A549 (cell line): ENCODE results near the gene ALG11. TPM values are rescaled to one million over a fixed set of nuclear protein-coding genes. Genes with fewer than 3 reads are reported as not detected.

Experiments
- ATAC-seq, 2 experiments: fragments of 200-7000 bp in 1 of 2; fragments of >200 bp in 1 of 2; cut with Nextera tagmentation in 1 of 2; cut with Tn5 transposase in 1 of 2; 3 replicates each; pipeline versions ENCODE4 v1.8.0 to v1.9.1; 2018 to 2020; ENCODE audit warnings: mild to moderate bottlenecking in 1 of 2, moderate library complexity in 1 of 2
- CTCF ChIA-PET: fragments of 300-600 bp; sonication (Branson Sonifier 250); formaldehyde crosslinking; extraction: SDS; loops from one replicate; lab custom pipeline; 2021; ENCODE audit warnings: antibody characterized with exemption, inconsistent platforms; lab: Yijun Ruan, JAX
- POLR2A ChIA-PET: fragments of 350-600 bp; formaldehyde crosslinking; extraction: SDS; loops from one replicate; lab custom pipeline; 2021; ENCODE audit warnings: antibody characterized with exemption, inconsistent platforms; lab: Yijun Ruan, JAX
- DNase-seq, 2 experiments: peaks; one replicate each; pipeline versions ENCODE4 v3.0.0 to v3.0.0-alpha.2; 2011 to 2016; ENCODE audit warnings: low read depth in 1 of 2, low spot score in 1 of 2
- FAIRE-seq: peaks from 2 replicates; lab custom pipeline; 2011; peaks lifted over from hg19 to GRCh38; lab: Jason Lieb, UNC
- H3K27ac ChIP-seq, 2 experiments: fragments of >200 bp; sonication (Bioruptor Twin); formaldehyde crosslinking; 3 replicates each; pipeline ENCODE4 v1.5.1; 2016 to 2017
- H3K4me1 ChIP-seq: fragments of >200 bp; sonication (Bioruptor Twin); formaldehyde crosslinking; 3 replicates; pipeline ENCODE4 v1.6.1; 2016
- H3K4me2 ChIP-seq: fragments of >200 bp; sonication (Bioruptor Twin); formaldehyde crosslinking; 3 replicates; pipeline ENCODE4 v1.6.1; 2016
- H3K4me3 ChIP-seq: fragments of >200 bp; sonication (Bioruptor Twin); formaldehyde crosslinking; 3 replicates; pipeline ENCODE4 v1.5.1; 2016
- H3K9me3 ChIP-seq: fragments of >200 bp; sonication (Bioruptor Twin); formaldehyde crosslinking; 3 replicates; pipeline ENCODE4 v1.6.1; 2016
- CBX2 ChIP-seq: fragments of 200-600 bp; sonication (generic); IDR thresholded peaks from 2 replicates; pipeline ENCODE4 v1.6.1; 2016; ENCODE audit warnings: low read depth, mild to moderate bottlenecking, borderline replicate concordance
- CBX8 ChIP-seq: fragments of 200-600 bp; sonication (generic); IDR thresholded peaks from 2 replicates; pipeline ENCODE4 v1.6.1; 2016
- CHD2 ChIP-seq: fragments of 150-350 bp; IDR thresholded peaks from 2 replicates; pipeline ENCODE4 v1.6.1; 2014; ENCODE audit warnings: low read length; ENCODE audit not compliant: partially characterized antibody
- CHD4 ChIP-seq: fragments of 200-600 bp; sonication (generic); IDR thresholded peaks from 2 replicates; pipeline ENCODE4 v1.6.1; 2016; ENCODE audit warnings: antibody characterized with exemption, mild to moderate bottlenecking, borderline replicate concordance
- EHMT2 ChIP-seq: fragments of 200-600 bp; sonication (generic); IDR thresholded peaks from 2 replicates; pipeline ENCODE4 v1.6.1; 2016; ENCODE audit warnings: antibody characterized with exemption, low read depth, mild to moderate bottlenecking, moderate library complexity
- ELK1 ChIP-seq: fragments of 150-350 bp; IDR thresholded peaks from 2 replicates; pipeline ENCODE4 v1.6.1; 2014; ENCODE audit warnings: low read depth, mild to moderate bottlenecking, low read length
- FOSL2 ChIP-seq, 2 experiments: fragments of 450-650 bp in 1 of 2; fragments of >200 bp in 1 of 2; sonication (Bioruptor Twin) in 1 of 2; formaldehyde crosslinking; IDR thresholded peaks; 2 replicates each; pipeline versions ENCODE4 v1.5.0 to v1.6.1; 2016 to 2020; ENCODE audit warnings: mild to moderate bottlenecking in 1 of 2, moderate library complexity in 1 of 2
- HES2 ChIP-seq: fragments of >200 bp; sonication (Bioruptor Twin); formaldehyde crosslinking; IDR thresholded peaks from 2 replicates; pipeline ENCODE4 v1.6.1; 2016
- HEYL ChIP-seq: fragments of 250-450 bp; sonication (Bioruptor Pico); IDR thresholded peaks from 2 replicates; pipeline ENCODE4 v1.8.0; 2021; ENCODE audit warnings: mild to moderate bottlenecking, moderate library complexity
- HMGXB4 ChIP-seq: fragments of 250-450 bp; sonication (Bioruptor Pico); IDR thresholded peaks from 2 replicates; pipeline ENCODE4 v1.5.0; 2021; ENCODE audit warnings: mild to moderate bottlenecking, moderate library complexity, borderline replicate concordance
- HOXB13 ChIP-seq: fragments of 250-450 bp; sonication (Bioruptor Pico); IDR thresholded peaks from 2 replicates; pipeline ENCODE4 v1.5.0; 2020; ENCODE audit warnings: low read depth, mild to moderate bottlenecking, moderate library complexity
- HOXB5 ChIP-seq: fragments of 250-450 bp; sonication (Bioruptor Pico); IDR thresholded peaks from 2 replicates; pipeline ENCODE4 v1.5.0; 2020; ENCODE audit warnings: mild to moderate bottlenecking, moderate library complexity
- JUN ChIP-seq, 2 experiments: fragments of >200 bp; sonication (Bioruptor Twin); formaldehyde crosslinking; IDR thresholded peaks; 2 replicates in 1 of 2; 3 replicates in 1 of 2; pipeline ENCODE4 v1.6.1; 2016 to 2017
- KDM1A ChIP-seq: fragments of 200-600 bp; sonication (generic); IDR thresholded peaks from 2 replicates; pipeline ENCODE4 v1.6.1; 2016; ENCODE audit warnings: low read depth, mild to moderate bottlenecking
- KDM5A ChIP-seq: fragments of 200-600 bp; sonication (generic); IDR thresholded peaks from 2 replicates; pipeline ENCODE4 v1.6.1; 2016; ENCODE audit warnings: antibody characterized with exemption, mild to moderate bottlenecking
- MAFK ChIP-seq: fragments of 450-650 bp; IDR thresholded peaks from 2 replicates; pipeline ENCODE4 v1.6.1; 2014; ENCODE audit not compliant: partially characterized antibody
- MAZ ChIP-seq: fragments of 150-350 bp; IDR thresholded peaks from 2 replicates; pipeline ENCODE4 v1.6.1; 2014; ENCODE audit warnings: antibody characterized with exemption, low read depth, low read length, borderline replicate concordance
- MYC ChIP-seq: IDR thresholded peaks from 2 replicates; pipeline ENCODE4 v1.6.1; 2012; ENCODE audit warnings: mild to moderate bottlenecking, inconsistent platforms, low read length, improper control_type of control experiment, borderline replicate concordance
- NFE2L2 ChIP-seq: fragments of 150-350 bp; conservative IDR thresholded peaks from 2 replicates; pipeline ENCODE4 v1.6.1; 2014; ENCODE audit warnings: low read length
- PBX3 ChIP-seq: IDR thresholded peaks from 2 replicates; pipeline ENCODE4 v1.6.1; 2012
- POLR2A ChIP-seq: IDR thresholded peaks from 2 replicates; pipeline ENCODE4 v1.6.1; 2012; ENCODE audit warnings: mild to moderate bottlenecking, low read length
- POLR2AphosphoS2 ChIP-seq: conservative IDR thresholded peaks from 2 replicates; pipeline ENCODE4 v1.6.1; 2012; ENCODE audit warnings: low read length, improper control_type of control experiment, inconsistent platforms
- RARB ChIP-seq: fragments of 250-450 bp; sonication (Bioruptor Pico); IDR thresholded peaks from 2 replicates; pipeline ENCODE4 v1.8.0; 2021; ENCODE audit warnings: mild to moderate bottlenecking, moderate library complexity
- RFX5 ChIP-seq: fragments of 450-650 bp; IDR thresholded peaks from 2 replicates; pipeline ENCODE4 v1.7.1; 2014; ENCODE audit warnings: antibody characterized with exemption, mild to moderate bottlenecking, moderate library complexity
- SREBF2 ChIP-seq: fragments of 450-650 bp; IDR thresholded peaks from 2 replicates; pipeline ENCODE4 v1.6.1; 2014; ENCODE audit warnings: mild to moderate bottlenecking, moderate library complexity
- TFCP2L1 ChIP-seq: fragments of 250-450 bp; sonication (Bioruptor Pico); IDR thresholded peaks from 2 replicates; pipeline ENCODE4 v1.5.0; 2021; ENCODE audit warnings: mild to moderate bottlenecking
- TP53 ChIP-seq: fragments of 250-450 bp; sonication (Bioruptor Pico); IDR thresholded peaks from 2 replicates; pipeline ENCODE4 v1.5.0; 2021; ENCODE audit warnings: mild to moderate bottlenecking, moderate library complexity
- USF2 ChIP-seq: fragments of 450-650 bp; IDR thresholded peaks from 2 replicates; pipeline ENCODE4 v1.6.1; 2014; ENCODE audit warnings: antibody characterized with exemption
- ZC3H11A ChIP-seq: fragments of 450-650 bp; IDR thresholded peaks from 2 replicates; pipeline ENCODE4 v1.6.1; 2014; ENCODE audit warnings: antibody characterized with exemption, mild to moderate bottlenecking
- ZNF302 ChIP-seq: fragments of 250-450 bp; sonication (Bioruptor Pico); IDR thresholded peaks from 2 replicates; pipeline ENCODE4 v1.9.0; 2021; ENCODE audit warnings: inconsistent platforms, mild to moderate bottlenecking, moderate library complexity
- ZSCAN20 ChIP-seq: fragments of 250-450 bp; sonication (Bioruptor Pico); IDR thresholded peaks from 2 replicates; pipeline ENCODE4 v1.8.0; 2022; ENCODE audit warnings: mild to moderate bottlenecking, moderate library complexity
- WGBS: methylation state at CpG from one replicate; pipeline ENCODE4 v1.1.6; 2017; ENCODE audit errors: missing lambda C conversion rate; 5-methylcytosine and 5-hydroxymethylcytosine counted together
- polyA plus RNA-seq, 4 experiments: library from polyadenylated mRNA; depleted of rRNA in 3 of 4; stranded (reverse); fragments of >200 nt; fragmentation: RNase III in 1 of 4; extraction: RNeasy Plus Mini Kit Qiagen cat#74134 plus additional on column Dnase treatment in 1 of 4; gene quantifications; 2 replicates in 3 of 4; 3 replicates in 1 of 4; pipeline ENCODE4 v1.2.3, GENCODE V29; 2011 to 2017

Gene ALG11
- polyA plus RNA-seq, 2 of the 4 experiments (the other 2 are of a cell fraction): 17.2 to 17.4 TPM

- DNase-seq (no peak), FAIRE-seq (no peak)
- no peak overlapping the region for H3K4me3 ChIP-seq
- CTCF ChIA-PET: no interaction called here
- 10% methylated on average over 3 of the region's 3 CpGs for WGBS
- H3K4me1 ChIP-seq: no peaks in the 10 kb centered on the region
- H3K27ac ChIP-seq: no peak overlapping the region
- TF ChIP-seq EHMT2 (no peak), HOXB13 (CRISPR knock-in tag) (no peak), TP53 (no peak), USF2 (no peak), NFE2L2 (no peak), ZNF302 (CRISPR knock-in tag) (no peak), MAZ (no peak), RARB (CRISPR knock-in tag) (no peak), HOXB5 (no peak), POLR2AphosphoS2 (no peak), KDM1A (no peak)
- TF ChIP-seq, all 56 proteins: peak for 0
- Histone ChIP-seq H3K4me2 (no peak overlapping the region), H3K9me3 (no peaks in the 10 kb centered on the region)
- ATAC-seq: no peak
- POLR2A ChIA-PET: no interaction called here
Observed at GRCh38 chr13:52047463-52047862, 35.3 kb downstream of the ALG11 start.

GRCh38 chr13:52048516-52048915 lies 36.3 kb downstream of the ALG11 start:
- H3K9me3 ChIP-seq: no peaks in the 10 kb centered on the region
- H3K27ac ChIP-seq: no peak overlapping the region
- ChIA-PET POLR2A (no interaction called here), CTCF (no interaction called here)
- 5% methylated on average over 2 of the region's 2 CpGs for WGBS
- H3K4me3 ChIP-seq: no peak overlapping the region
- FAIRE-seq (no peak), DNase-seq (no peak), ATAC-seq (no peak)
- TF ChIP-seq CBX2 (no peak), CHD4 (no peak), KDM5A (no peak), RARB (CRISPR knock-in tag) (no peak), MAFK (no peak), POLR2A (no peak), TFCP2L1 (CRISPR knock-in tag) (no peak), TP53 (no peak), PBX3 (no peak), ZSCAN20 (CRISPR knock-in tag) (no peak), SREBF2 (no peak), HES2 (no peak), HMGXB4 (CRISPR knock-in tag) (no peak), ZC3H11A (no peak)
- H3K4me2 ChIP-seq: no peak overlapping the region
- H3K4me1 ChIP-seq: no peaks in the 10 kb centered on the region

GRCh38 chr13:52051400-52051799 lies 39.2 kb downstream of the ALG11 start:
- ATAC-seq: no peak
- 67% methylated on average over 7 of the region's 7 CpGs for WGBS
- Histone ChIP-seq H3K9me3 (no peaks in the 10 kb centered on the region), H3K4me3 (no peak overlapping the region), H3K4me2 (no peak overlapping the region), H3K4me1 (no peaks in the 10 kb centered on the region), H3K27ac (no peak overlapping the region)
- no peak for DNase-seq
- TF ChIP-seq JUN (IDR thresholded peaks at IDR 0.05) (no peak), HEYL (CRISPR knock-in tag) (no peak), POLR2AphosphoS2 (no peak), FOSL2 (IDR thresholded peaks at IDR 0.05) (no peak), FOSL2 (CRISPR knock-in tag; IDR thresholded peaks at IDR 0.05) (no peak), ELK1 (no peak), PBX3 (no peak), MYC (no peak), CHD2 (no peak), CBX8 (no peak), NFE2L2 (no peak), ZC3H11A (no peak), RFX5 (no peak), SREBF2 (no peak)
- ChIA-PET POLR2A (no interaction called here), CTCF (no interaction called here)
- no peak for FAIRE-seq
